H9 (cell line): ENCODE results near the gene ELFN2. TPM values are rescaled to one million over a fixed set of nuclear protein-coding genes. Genes with fewer than 3 reads are reported as not detected.

Experiments
- DNase-seq: peaks from one replicate; pipeline ENCODE4 v3.0.0-alpha.2; 2017
- H2AFZ ChIP-seq: one replicate; pipeline ENCODE4 v1.6.1; 2013; ENCODE audit warnings: mild to moderate bottlenecking, low read length, control low read depth, moderate library complexity
- H2AK5ac ChIP-seq: 2 replicates; pipeline ENCODE4 v1.6.1; 2013; ENCODE audit warnings: low read length, control low read depth, mixed read lengths; ENCODE audit not compliant: insufficient read length
- H2BK120ac ChIP-seq: one replicate; pipeline ENCODE4 v1.6.1; 2013; ENCODE audit warnings: low read depth, mild to moderate bottlenecking, low read length, control low read depth, inconsistent platforms; ENCODE audit not compliant: poor library complexity, severe bottlenecking
- H2BK12ac ChIP-seq: 2 replicates; pipeline ENCODE4 v1.6.1; 2013; ENCODE audit warnings: low read length, control low read depth, mixed read lengths, low read depth; ENCODE audit not compliant: insufficient read length
- H2BK15ac ChIP-seq: 2 replicates; pipeline ENCODE4 v1.6.1; 2013; ENCODE audit warnings: low read depth, low read length, control low read depth
- H2BK20ac ChIP-seq: one replicate; pipeline ENCODE4 v1.6.1; 2013; ENCODE audit warnings: low read depth, mild to moderate bottlenecking, low read length, control low read depth, inconsistent platforms; ENCODE audit not compliant: poor library complexity, severe bottlenecking
- H2BK5ac ChIP-seq: 2 replicates; pipeline ENCODE4 v1.6.1; 2013; ENCODE audit warnings: low read length, control low read depth, mixed read lengths; ENCODE audit not compliant: insufficient read length
- H3K14ac ChIP-seq: 2 replicates; pipeline ENCODE4 v1.6.1; 2013; ENCODE audit warnings: low read length, control low read depth; ENCODE audit not compliant: insufficient read depth
- H3K18ac ChIP-seq: 2 replicates; pipeline ENCODE4 v1.6.1; 2013; ENCODE audit warnings: low read depth, mild to moderate bottlenecking, mixed read lengths, low read length, control low read depth; ENCODE audit not compliant: insufficient read length
- H3K23ac ChIP-seq: 2 replicates; pipeline ENCODE4 v1.6.1; 2013; ENCODE audit warnings: low read length, control low read depth, mixed read lengths, low read depth; ENCODE audit not compliant: insufficient read length
- H3K23me2 ChIP-seq: 2 replicates; pipeline ENCODE4 v1.6.1; 2013; ENCODE audit warnings: low read depth, mild to moderate bottlenecking, mixed read lengths, low read length, control low read depth; ENCODE audit not compliant: insufficient read length, poor library complexity, severe bottlenecking
- H3K27ac ChIP-seq: 2 replicates; pipeline ENCODE4 v1.5.1; 2013; ENCODE audit warnings: low read length, control low read depth, mixed read lengths, low read depth; ENCODE audit not compliant: insufficient read length
- H3K27me3 ChIP-seq: 2 replicates; pipeline ENCODE4 v1.6.1; 2013; ENCODE audit warnings: low read length, control low read depth, inconsistent platforms; ENCODE audit not compliant: insufficient read depth
- H3K4ac ChIP-seq: 2 replicates; pipeline ENCODE4 v1.6.1; 2013; ENCODE audit warnings: low read depth, mild to moderate bottlenecking, control low read depth, inconsistent platforms, low read length, moderate library complexity
- H3K4me1 ChIP-seq: 2 replicates; pipeline ENCODE4 v1.6.1; 2013; ENCODE audit warnings: low read length, control low read depth, inconsistent platforms; ENCODE audit not compliant: insufficient read depth
- H3K4me2 ChIP-seq: 2 replicates; pipeline ENCODE4 v1.6.1; 2013; ENCODE audit warnings: low read length, control low read depth, mixed read lengths; ENCODE audit not compliant: insufficient read length, insufficient read depth
- H3K56ac ChIP-seq: 2 replicates; pipeline ENCODE4 v1.6.1; 2013; ENCODE audit warnings: low read depth, mild to moderate bottlenecking, mixed read lengths, low read length, control low read depth; ENCODE audit not compliant: insufficient read length
- H3K79me1 ChIP-seq: 2 replicates; pipeline ENCODE4 v1.6.1; 2013; ENCODE audit warnings: low read depth, mild to moderate bottlenecking, moderate library complexity, low read length, control low read depth, inconsistent platforms; ENCODE audit not compliant: insufficient read depth, poor library complexity, severe bottlenecking
- H3K79me2 ChIP-seq: 2 replicates; pipeline ENCODE4 v1.6.1; 2013; ENCODE audit warnings: low read length, control low read depth, inconsistent platforms; ENCODE audit not compliant: insufficient read depth
- H3K9ac ChIP-seq: 2 replicates; pipeline ENCODE4 v1.6.1; 2013; ENCODE audit warnings: low read length, control low read depth, mixed read lengths; ENCODE audit not compliant: insufficient read length; ENCODE audit errors: extremely low read depth
- H3K9me3 ChIP-seq: one replicate; pipeline ENCODE4 v1.6.1; 2013; ENCODE audit warnings: low read depth, low read length, inconsistent platforms; ENCODE audit not compliant: control insufficient read depth
- H3T11ph ChIP-seq: one replicate; pipeline ENCODE4 v1.6.1; 2013; ENCODE audit warnings: mild to moderate bottlenecking, low read length, control low read depth, inconsistent platforms
- H4K20me1 ChIP-seq: one replicate; pipeline ENCODE4 v1.6.1; 2013; ENCODE audit not compliant: control insufficient read depth, insufficient read length, insufficient read depth
- H4K5ac ChIP-seq: 2 replicates; pipeline ENCODE4 v1.6.1; 2013; ENCODE audit warnings: low read depth, mild to moderate bottlenecking, mixed read lengths, low read length, control low read depth; ENCODE audit not compliant: insufficient read length
- H4K8ac ChIP-seq: replicated peaks from 2 replicates; pipeline ENCODE4 v1.6.1; 2013; ENCODE audit warnings: low read length, control low read depth, mixed read lengths, low read depth; ENCODE audit not compliant: insufficient read length
- H4K91ac ChIP-seq: 2 replicates; pipeline ENCODE4 v1.6.1; 2013; ENCODE audit warnings: low read depth, mild to moderate bottlenecking, moderate library complexity, mixed read lengths, low read length, control low read depth; ENCODE audit not compliant: insufficient read length
- H3K27ac Mint-ChIP-seq, 3 experiments: 2 replicates in 2 of 3; 3 replicates in 1 of 3; pipeline ENCODE4 v1.8.0; 2020 to 2021; ENCODE audit warnings: mixed read lengths in 3 of 3, mild to moderate bottlenecking in 1 of 3, moderate library complexity in 1 of 3
- H3K27me3 Mint-ChIP-seq: 2 replicates; pipeline ENCODE4 v1.8.0; 2021; ENCODE audit warnings: low read depth, mild to moderate bottlenecking, moderate library complexity, mixed read lengths
- H3K36me3 Mint-ChIP-seq, 3 experiments: 2 replicates in 2 of 3; 3 replicates in 1 of 3; pipeline ENCODE4 v1.8.0; 2020 to 2021; ENCODE audit warnings: low read depth in 3 of 3, mixed read lengths in 3 of 3; ENCODE audit not compliant: insufficient read depth in 1 of 3
- H3K4me1 Mint-ChIP-seq, 2 experiments: 2 replicates each; pipeline ENCODE4 v1.8.0; 2020; ENCODE audit warnings: mixed read lengths in 2 of 2
- H3K4me3 Mint-ChIP-seq, 2 experiments: 2 replicates in 1 of 2; 3 replicates in 1 of 2; pipeline ENCODE4 v1.8.0; 2020 to 2021; ENCODE audit warnings: mild to moderate bottlenecking in 2 of 2, mixed read lengths in 2 of 2, moderate library complexity in 1 of 2
- H3K9me3 Mint-ChIP-seq, 2 experiments: 2 replicates in 1 of 2; 3 replicates in 1 of 2; pipeline ENCODE4 v1.8.0; 2020; ENCODE audit warnings: mild to moderate bottlenecking in 2 of 2, mixed read lengths in 2 of 2, moderate library complexity in 1 of 2
- CTCF ChIP-seq: fragments of 200-600 bp; sonication (generic); conservative IDR thresholded peaks from 3 replicates; pipeline ENCODE4 v1.8.0; 2021; ENCODE audit warnings: antibody characterized with exemption, mild to moderate bottlenecking
- WGBS: extraction: QIAGEN DNeasy Blood & Tissue Kit; methylation state at CpG from one replicate; pipeline ENCODE4 v1.1.7; 2013; ENCODE audit warnings: missing lambda C conversion rate, low lambda C conversion rate, mixed read lengths; ENCODE audit not compliant: insufficient read length; ENCODE audit errors: extremely low coverage; 5-methylcytosine and 5-hydroxymethylcytosine counted together
- total RNA-seq: library from RNA; stranded (reverse); gene quantifications from 2 replicates; pipeline ENCODE4 v1.2.1, GENCODE V29; 2021

The ELFN2 gene
- total RNA-seq, 1 experiment from 2014 or later: 0.70 TPM

- Histone ChIP-seq H3K4me2 (no peak overlapping the region), H3K18ac (no peak overlapping the region), H3K9ac (no peak overlapping the region), H3K23me2 (peaks cover 6% of the 10 kb centered on the region), H3K14ac (no peak overlapping the region), H2BK120ac (no peak overlapping the region), H3K79me2 (no peaks in the 10 kb centered on the region), H2BK20ac (no peak overlapping the region), H4K91ac (no peak overlapping the region), H4K8ac (no peak overlapping the region), H3K79me1 (no peaks in the 10 kb centered on the region), H3K27me3 (no peaks in the 10 kb centered on the region; the same call in 1 of the 2 replicates), H2BK5ac (no peak overlapping the region), H2AK5ac (no peak overlapping the region), H2BK15ac (no peak overlapping the region), H2BK12ac (no peak overlapping the region), H3T11ph (no peak overlapping the region), H4K20me1 (no peaks in the 10 kb centered on the region), H3K27ac (no peak overlapping the region), H3K4me1 (no peaks in the 10 kb centered on the region), H3K56ac (no peak overlapping the region), H4K5ac (no peak overlapping the region), H2AFZ (no peak overlapping the region), H3K23ac (no peak overlapping the region), H3K4ac (no peak overlapping the region), H3K9me3 (no peaks in the 10 kb centered on the region)
- H3K9me3 Mint-ChIP-seq: no peaks in the 10 kb centered on the region; a peak in 1 of 5 replicates
- H3K36me3 Mint-ChIP-seq: no peaks in the 10 kb centered on the region
- DNase-seq: no peak
- no peak overlapping the region for H3K27ac Mint-ChIP-seq
- WGBS: no CpG with 5 or more reads among the region's 8 CpGs
- TF ChIP-seq CTCF: no peak
- H3K4me1 Mint-ChIP-seq: peaks cover 18 to 40% of the 10 kb centered on the region in 2 experiments
- H3K27me3 Mint-ChIP-seq: peaks cover 43% of the 10 kb centered on the region
- no peak overlapping the region for H3K4me3 Mint-ChIP-seq
Observed at GRCh38 chr22:37415210-37415609, 12.1 kb downstream of the ELFN2 start.
